Stimulated activated naive CD8-positive, alpha-beta T cell treated with anti-CD3 and anti-CD28 coated beads, Interleukin-15, amount 100 ng/mL, for 72 hours (primary cell): ENCODE measurements around the gene LMNTD1.
"Not testable (repeated sequence)": the region's sequence is repeated elsewhere in the genome, so short reads cannot be mapped to it uniquely, and the experiment has no call there.

ENCODE experiments used
- ATAC-seq: fragments of 150-1000 bp; cut with Tn5 transposase; 2 replicates; pipeline ENCODE4 v1.10.0; 2021; ENCODE audit warnings: mild to moderate bottlenecking, moderate library complexity
- DNase-seq, 2 donors: peaks; one replicate each; pipeline ENCODE4 v3.0.0; 2021 to 2022
- H3K27ac Mint-ChIP-seq, 2 donors: one replicate each; pipeline ENCODE4 v1.8.0; 2022; ENCODE audit warnings: mild to moderate bottlenecking in 2 of 2, mixed read lengths in 2 of 2, moderate library complexity in 2 of 2
- H3K27me3 Mint-ChIP-seq: one replicate; pipeline ENCODE4 v1.8.0; 2022; ENCODE audit warnings: mixed read lengths
- H3K4me1 Mint-ChIP-seq: one replicate; pipeline ENCODE4 v1.8.0; 2022; ENCODE audit warnings: mild to moderate bottlenecking, mixed read lengths
- H3K4me3 Mint-ChIP-seq, 2 donors: one replicate each; pipeline ENCODE4 v1.8.0; 2022; ENCODE audit warnings: mild to moderate bottlenecking in 2 of 2, mixed read lengths in 2 of 2, moderate library complexity in 1 of 2
- H3K9me3 Mint-ChIP-seq, 2 donors: one replicate each; pipeline ENCODE4 v1.8.0; 2022; ENCODE audit warnings: mixed read lengths in 2 of 2

The LMNTD1 gene

GRCh38 chr12:25518512-25518911, 34.6 kb downstream of the LMNTD1 start:
- peak; percentile 67 for ATAC-seq
- Mint-ChIP-seq H3K4me1 (peaks cover 6% of the 10 kb centered on the region), H3K27me3 (peaks cover 7% of the 10 kb centered on the region), H3K4me3 (no peak overlapping the region), H3K9me3 (peaks cover 0 to under 1% of the 10 kb centered on the region in 2 donors), H3K27ac (no peak overlapping the region)
- no peak for DNase-seq

GRCh38 chr12:25504744-25505143, 48.3 kb downstream of the LMNTD1 start:
- DNase-seq = no peak
- no peak overlapping the region for H3K4me3 Mint-ChIP-seq
- no peak overlapping the region for H3K27ac Mint-ChIP-seq
- no peak for ATAC-seq
- no peaks in the 10 kb centered on the region for H3K27me3 Mint-ChIP-seq
- H3K9me3 Mint-ChIP-seq = no peaks in the 10 kb centered on the region
- no peaks in the 10 kb centered on the region for H3K4me1 Mint-ChIP-seq

GRCh38 chr12:25503666-25504065, 49.4 kb downstream of the LMNTD1 start:
- H3K4me3 Mint-ChIP-seq = no peak overlapping the region
- H3K9me3 Mint-ChIP-seq = no peaks in the 10 kb centered on the region
- H3K4me1 Mint-ChIP-seq = no peaks in the 10 kb centered on the region
- H3K27me3 Mint-ChIP-seq = no peaks in the 10 kb centered on the region
- ATAC-seq (no peak), DNase-seq (no peak)
- H3K27ac Mint-ChIP-seq = no peak overlapping the region

- Mint-ChIP-seq H3K4me1 (no peaks in the 10 kb centered on the region), H3K27me3 (no peaks in the 10 kb centered on the region), H3K9me3 (no peaks in the 10 kb centered on the region), H3K27ac (no peak overlapping the region), H3K4me3 (no peak overlapping the region)
- ATAC-seq (no peak), DNase-seq (no peak)
Observed at GRCh38 chr12:25502596-25502995, 50.5 kb downstream of the LMNTD1 start.

GRCh38 chr12:25502118-25502517, 51.0 kb downstream of the LMNTD1 start:
- no peak overlapping the region for H3K27ac Mint-ChIP-seq
- H3K9me3 Mint-ChIP-seq = no peaks in the 10 kb centered on the region
- ATAC-seq = no peak
- no peak for DNase-seq
- no peak overlapping the region for H3K4me3 Mint-ChIP-seq
- no peaks in the 10 kb centered on the region for H3K27me3 Mint-ChIP-seq
- H3K4me1 Mint-ChIP-seq = no peaks in the 10 kb centered on the region

- Mint-ChIP-seq H3K9me3 (no peaks in the 10 kb centered on the region), H3K27ac (no peak overlapping the region), H3K27me3 (no peaks in the 10 kb centered on the region), H3K4me1 (no peaks in the 10 kb centered on the region), H3K4me3 (no peak overlapping the region)
- DNase-seq = no peak
- ATAC-seq = no peak
Observed at GRCh38 chr12:25501549-25501948, 51.5 kb downstream of the LMNTD1 start.

- Mint-ChIP-seq H3K27me3 (no peaks in the 10 kb centered on the region), H3K9me3 (no peaks in the 10 kb centered on the region), H3K4me3 (no peak overlapping the region), H3K4me1 (no peaks in the 10 kb centered on the region), H3K27ac (no peak overlapping the region)
- ATAC-seq (no peak), DNase-seq (no peak)
Observed at GRCh38 chr12:25500651-25501050, 52.4 kb downstream of the LMNTD1 start.

GRCh38 chr12:25497021-25497420, 56.1 kb downstream of the LMNTD1 start:
- H3K27ac Mint-ChIP-seq = no peak overlapping the region
- peaks cover 2% of the 10 kb centered on the region for H3K27me3 Mint-ChIP-seq
- no peaks in the 10 kb centered on the region for H3K9me3 Mint-ChIP-seq
- H3K4me3 Mint-ChIP-seq = no peak overlapping the region
- no peaks in the 10 kb centered on the region for H3K4me1 Mint-ChIP-seq
- DNase-seq = no peak
- ATAC-seq = no peak

- no peak overlapping the region for H3K27ac Mint-ChIP-seq
- no peak overlapping the region for H3K4me3 Mint-ChIP-seq
- H3K27me3 Mint-ChIP-seq = peaks cover 10% of the 10 kb centered on the region
- ATAC-seq (no peak), DNase-seq (no peak)
- H3K4me1 Mint-ChIP-seq = no peaks in the 10 kb centered on the region
- no peaks in the 10 kb centered on the region for H3K9me3 Mint-ChIP-seq
Observed at GRCh38 chr12:25496098-25496587, 56.9 kb downstream of the LMNTD1 start.

- Mint-ChIP-seq H3K9me3 (no peaks in the 10 kb centered on the region), H3K4me3 (no peak overlapping the region), H3K4me1 (no peaks in the 10 kb centered on the region), H3K27me3 (peaks cover 11% of the 10 kb centered on the region), H3K27ac (no peak overlapping the region)
- ATAC-seq (no peak), DNase-seq (no peak)
Observed at GRCh38 chr12:25495331-25496097, 57.6 kb downstream of the LMNTD1 start.

GRCh38 chr12:25494926-25495325, 58.2 kb downstream of the LMNTD1 start:
- no peaks in the 10 kb centered on the region for H3K9me3 Mint-ChIP-seq
- H3K27ac Mint-ChIP-seq = no peak overlapping the region
- no peaks in the 10 kb centered on the region for H3K4me1 Mint-ChIP-seq
- no peak for DNase-seq
- no peak overlapping the region for H3K4me3 Mint-ChIP-seq
- peaks cover 11% of the 10 kb centered on the region for H3K27me3 Mint-ChIP-seq
- no peak for ATAC-seq

GRCh38 chr12:25493682-25494081, 59.4 kb downstream of the LMNTD1 start:
- no peak for DNase-seq
- Mint-ChIP-seq H3K4me1 (no peaks in the 10 kb centered on the region), H3K27ac (no peak overlapping the region), H3K9me3 (no peaks in the 10 kb centered on the region), H3K27me3 (peaks cover 11% of the 10 kb centered on the region), H3K4me3 (no peak overlapping the region)
- ATAC-seq = no peak

GRCh38 chr12:25491396-25492325, 61.4 kb downstream of the LMNTD1 start:
- Mint-ChIP-seq H3K4me3 (no peak overlapping the region), H3K27ac (peak overlapping the region in 1 of 2 donors; percentile 14), H3K27me3 (peaks cover 11% of the 10 kb centered on the region), H3K9me3 (no peaks in the 10 kb centered on the region), H3K4me1 (no peaks in the 10 kb centered on the region)
- DNase-seq = no peak
- no peak for ATAC-seq

GRCh38 chr12:25488956-25489870, 63.9 kb downstream of the LMNTD1 start:
- H3K4me3 Mint-ChIP-seq, ATAC-seq, H3K4me1 Mint-ChIP-seq, H3K9me3 Mint-ChIP-seq, DNase-seq, H3K27ac Mint-ChIP-seq: not testable (repeated sequence)
- H3K27me3 Mint-ChIP-seq = peaks cover 11% of the 10 kb centered on the region

GRCh38 chr12:25482625-25483024, 70.5 kb downstream of the LMNTD1 start:
- no peak for ATAC-seq
- H3K27ac Mint-ChIP-seq = no peak overlapping the region
- DNase-seq = no peak
- no peak overlapping the region for H3K4me3 Mint-ChIP-seq
- H3K4me1 Mint-ChIP-seq = no peaks in the 10 kb centered on the region
- H3K27me3 Mint-ChIP-seq = no peaks in the 10 kb centered on the region
- no peaks in the 10 kb centered on the region for H3K9me3 Mint-ChIP-seq
